DND-41 (cell line): ENCODE measurements around the gene PIGBOS1.
"Not testable (repeated sequence)": the region's sequence is repeated elsewhere in the genome, so short reads cannot be mapped to it uniquely, and the experiment has no call there.

ENCODE experiments used
- ATAC-seq: fragments of 200-7000 bp; cut with Tn5 transposase; 3 replicates; pipeline ENCODE4 v1.9.1; 2021; ENCODE audit warnings: low read depth; ENCODE audit not compliant: insufficient read depth
- DNase-seq: peaks from one replicate; pipeline ENCODE4 v3.0.0-alpha.2; 2020
- H2AFZ ChIP-seq: 2 replicates; pipeline ENCODE4 v1.6.0; 2012; ENCODE audit warnings: low read depth, low read length
- H3K27ac ChIP-seq: 2 replicates; pipeline ENCODE4 v1.5.1; 2012; ENCODE audit warnings: low read length, inconsistent platforms
- H3K27me3 ChIP-seq: fragments of 200-600 bp; sonication (generic); 2 replicates; pipeline ENCODE4 v1.6.0; 2012; ENCODE audit warnings: low read length, mild to moderate bottlenecking, inconsistent platforms; ENCODE audit not compliant: insufficient read depth, poor library complexity
- H3K36me3 ChIP-seq: 2 replicates; pipeline ENCODE4 v1.5.1; 2012; ENCODE audit warnings: low read length, inconsistent platforms; ENCODE audit not compliant: insufficient read depth
- H3K4me1 ChIP-seq: 2 replicates; pipeline ENCODE4 v1.5.1; 2012; ENCODE audit warnings: mild to moderate bottlenecking, low read length; ENCODE audit not compliant: insufficient read depth
- H3K4me2 ChIP-seq: 2 replicates; pipeline ENCODE4 v1.6.0; 2012; ENCODE audit warnings: mild to moderate bottlenecking, moderate library complexity, low read length, inconsistent platforms; ENCODE audit not compliant: insufficient read depth
- H3K4me3 ChIP-seq, 2 experiments: fragments of 200-600 bp in 1 of 2; shearing (Covaris generic) in 1 of 2; 2 replicates each; pipeline ENCODE4 v1.5.1; 2012 to 2016; ENCODE audit warnings: inconsistent platforms in 2 of 2, low read length in 2 of 2, mild to moderate bottlenecking in 2 of 2, low read depth in 1 of 2, moderate library complexity in 1 of 2
- H3K79me2 ChIP-seq: 2 replicates; pipeline ENCODE4 v1.6.0; 2012; ENCODE audit warnings: low read length, inconsistent platforms; ENCODE audit not compliant: insufficient read depth
- H3K9ac ChIP-seq: 2 replicates; pipeline ENCODE4 v1.6.0; 2012; ENCODE audit warnings: low read depth, mild to moderate bottlenecking, inconsistent platforms, low read length, moderate library complexity
- H3K9me3 ChIP-seq: 2 replicates; pipeline ENCODE4 v1.5.1; 2012; ENCODE audit warnings: low read length, moderate library complexity, mild to moderate bottlenecking, inconsistent platforms; ENCODE audit not compliant: insufficient read depth, severe bottlenecking
- H4K20me1 ChIP-seq: 2 replicates; pipeline ENCODE4 v1.6.0; 2012; ENCODE audit warnings: low read length; ENCODE audit not compliant: insufficient read depth
- EZH2 ChIP-seq: IDR thresholded peaks from 3 replicates; pipeline ENCODE4 v1.6.1; 2012; ENCODE audit warnings: borderline replicate concordance, low read depth, mild to moderate bottlenecking, moderate library complexity, low read length, inconsistent platforms; ENCODE audit not compliant: severe bottlenecking
- TF ChIP-seq, protein P1 (sequence below): IDR thresholded peaks from 2 replicates; pipeline ENCODE4 v1.5.1; 2012; ENCODE audit warnings: borderline replicate concordance, low read length, moderate library complexity, mild to moderate bottlenecking; ENCODE audit not compliant: poor library complexity, severe bottlenecking; ENCODE audit errors: extremely low read depth

The PIGBOS1 gene

DNA sequence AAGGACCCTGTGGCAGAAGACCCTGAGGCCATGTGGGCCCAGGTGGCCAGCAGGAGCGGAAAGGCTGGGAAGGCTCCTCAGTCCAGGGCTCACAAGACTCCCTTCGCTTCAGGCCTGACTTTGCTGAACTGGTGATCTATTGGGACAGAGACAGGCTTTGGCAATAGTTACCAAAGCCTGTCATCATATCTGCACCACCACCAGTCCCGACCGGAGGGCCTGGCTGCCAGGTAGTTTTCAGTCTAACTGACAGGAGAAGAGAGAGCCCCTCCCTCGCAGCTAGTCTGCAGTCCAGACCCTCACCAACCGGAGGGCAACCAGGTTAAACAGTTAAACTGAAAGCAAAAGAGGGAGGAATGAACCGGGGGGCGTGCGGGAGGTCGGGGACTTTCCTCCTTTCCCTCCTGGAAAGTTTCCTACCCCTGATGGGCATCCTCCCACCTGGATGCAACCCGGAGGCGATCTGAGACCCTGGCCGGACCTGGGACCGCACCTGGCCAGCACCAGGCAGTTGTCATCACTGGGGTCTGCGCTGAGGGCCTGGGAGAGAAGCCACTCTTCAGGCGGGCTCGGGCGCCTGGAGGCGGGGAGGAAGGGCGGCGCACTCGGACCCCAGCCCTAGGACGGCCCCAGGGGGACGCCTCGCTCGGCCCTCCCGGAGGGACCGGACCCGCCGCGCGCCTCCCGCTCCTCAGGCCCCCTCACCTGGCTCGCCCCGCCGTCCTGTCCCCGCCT is 29.7 kb downstream of the PIGBOS1 start:
- H4K20me1 ChIP-seq: no peaks in the 10 kb centered on the region
- TF ChIP-seq EZH2: no peak
- TF ChIP-seq, protein P1, sequence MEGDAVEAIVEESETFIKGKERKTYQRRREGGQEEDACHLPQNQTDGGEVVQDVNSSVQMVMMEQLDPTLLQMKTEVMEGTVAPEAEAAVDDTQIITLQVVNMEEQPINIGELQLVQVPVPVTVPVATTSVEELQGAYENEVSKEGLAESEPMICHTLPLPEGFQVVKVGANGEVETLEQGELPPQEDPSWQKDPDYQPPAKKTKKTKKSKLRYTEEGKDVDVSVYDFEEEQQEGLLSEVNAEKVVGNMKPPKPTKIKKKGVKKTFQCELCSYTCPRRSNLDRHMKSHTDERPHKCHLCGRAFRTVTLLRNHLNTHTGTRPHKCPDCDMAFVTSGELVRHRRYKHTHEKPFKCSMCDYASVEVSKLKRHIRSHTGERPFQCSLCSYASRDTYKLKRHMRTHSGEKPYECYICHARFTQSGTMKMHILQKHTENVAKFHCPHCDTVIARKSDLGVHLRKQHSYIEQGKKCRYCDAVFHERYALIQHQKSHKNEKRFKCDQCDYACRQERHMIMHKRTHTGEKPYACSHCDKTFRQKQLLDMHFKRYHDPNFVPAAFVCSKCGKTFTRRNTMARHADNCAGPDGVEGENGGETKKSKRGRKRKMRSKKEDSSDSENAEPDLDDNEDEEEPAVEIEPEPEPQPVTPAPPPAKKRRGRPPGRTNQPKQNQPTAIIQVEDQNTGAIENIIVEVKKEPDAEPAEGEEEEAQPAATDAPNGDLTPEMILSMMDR: no peak
- peak; percentile 41; the same call in 2 of the 3 replicates for ATAC-seq
- peaks cover 16% of the 10 kb centered on the region for H3K4me1 ChIP-seq
- peak overlapping the region; percentile 88 to 95; a peak in 3 of 4 replicates for H3K4me3 ChIP-seq
- peak overlapping the region; percentile 96 for H3K4me2 ChIP-seq
- H3K27me3 ChIP-seq: no peaks in the 10 kb centered on the region
- peak overlapping the region; percentile 74 for H3K9ac ChIP-seq
- no peaks in the 10 kb centered on the region for H3K36me3 ChIP-seq
- H2AFZ ChIP-seq: peak overlapping the region; percentile 98
- peak; percentile 9 for DNase-seq
- H3K27ac ChIP-seq: peak overlapping the region; percentile 60
- H3K9me3 ChIP-seq: no peaks in the 10 kb centered on the region
- H3K79me2 ChIP-seq: no peaks in the 10 kb centered on the region

DNA sequence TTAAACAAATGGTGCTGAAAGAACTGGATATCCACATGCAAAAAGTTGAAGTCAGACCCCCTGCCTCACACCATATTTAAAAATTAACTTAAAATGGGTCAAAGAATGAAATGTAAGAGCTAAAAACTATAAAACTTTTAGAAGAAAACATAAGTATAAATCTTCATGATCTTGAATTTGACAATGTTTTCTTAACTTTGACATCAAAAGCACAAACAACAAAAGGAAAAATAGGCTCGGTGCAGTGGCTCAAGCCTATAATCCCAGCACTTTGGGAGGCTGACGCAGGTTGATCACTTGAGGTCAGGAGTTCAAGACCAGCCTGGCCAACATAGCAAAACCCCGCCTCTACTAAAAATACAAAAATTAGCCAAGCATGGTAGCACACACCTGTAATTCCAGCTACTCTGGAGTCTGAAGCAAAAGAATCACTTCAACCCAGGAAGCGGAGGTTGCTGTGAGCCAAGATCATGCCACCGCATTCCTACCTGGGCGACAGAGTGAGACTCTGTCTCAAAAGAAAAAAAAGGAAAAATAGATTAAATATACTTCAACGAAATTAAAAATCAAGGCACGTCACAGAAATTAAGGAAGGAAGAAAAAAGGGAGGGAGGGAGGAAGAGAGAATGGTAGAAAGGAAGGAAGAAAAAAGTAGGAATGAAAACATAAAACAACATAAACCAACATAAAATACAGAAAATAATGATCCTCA is 30.8 kb downstream of the PIGBOS1 start:
- Histone ChIP-seq H3K9ac (no peak overlapping the region), H3K4me1 (peaks cover 16% of the 10 kb centered on the region), H3K79me2 (no peaks in the 10 kb centered on the region), H4K20me1 (no peaks in the 10 kb centered on the region), H3K9me3 (no peaks in the 10 kb centered on the region), H3K27me3 (no peaks in the 10 kb centered on the region), H3K4me3 (no peak overlapping the region), H3K4me2 (peak overlapping the region; percentile 96), H2AFZ (no peak overlapping the region), H3K27ac (no peak overlapping the region), H3K36me3 (no peaks in the 10 kb centered on the region)
- ATAC-seq (no peak), DNase-seq (no peak)
- TF ChIP-seq, protein P1: no peak

DNA sequence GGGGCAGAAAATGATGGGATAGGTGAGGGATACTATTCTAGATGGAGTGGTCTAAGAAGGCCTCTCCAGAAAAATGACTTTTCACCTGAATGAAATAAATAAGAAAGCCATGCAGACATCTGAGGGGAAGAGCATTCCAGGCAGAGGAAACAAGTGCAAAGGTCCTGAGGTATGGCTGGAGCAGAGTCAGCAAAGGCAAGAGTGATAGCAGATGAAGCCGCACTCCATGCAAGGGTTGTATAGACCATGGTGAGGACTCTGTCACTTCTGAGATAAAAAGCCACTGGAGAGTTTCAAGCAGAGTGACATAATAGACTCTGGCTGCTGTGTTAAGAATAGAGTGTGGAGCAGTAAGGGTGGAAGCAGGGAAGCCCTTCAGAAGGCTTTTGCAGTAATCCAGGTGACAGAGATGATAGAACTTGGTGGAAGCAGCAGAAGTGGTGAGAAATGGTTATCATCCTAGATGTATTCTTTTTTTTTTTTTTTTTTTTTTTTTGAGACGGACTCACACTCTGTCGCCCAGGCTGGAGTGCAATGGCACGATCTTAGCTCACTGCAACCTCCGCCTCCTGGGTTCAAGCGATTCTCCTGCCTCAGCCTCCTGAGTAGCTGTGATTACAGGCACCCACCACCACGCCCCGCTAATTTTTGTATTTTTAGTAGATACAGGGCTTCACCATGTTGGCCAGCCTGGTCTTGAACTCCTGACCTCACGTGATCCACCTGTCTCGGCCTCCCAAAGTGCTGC is 32.3 kb downstream of the PIGBOS1 start:
- H3K4me2 ChIP-seq, ATAC-seq, H3K9me3 ChIP-seq, H3K36me3 ChIP-seq, H3K79me2 ChIP-seq, H4K20me1 ChIP-seq, H2AFZ ChIP-seq, H3K27ac ChIP-seq, DNase-seq, H3K27me3 ChIP-seq, H3K9ac ChIP-seq, H3K4me3 ChIP-seq: not testable (repeated sequence)
- peaks cover 16% of the 10 kb centered on the region for H3K4me1 ChIP-seq

DNA sequence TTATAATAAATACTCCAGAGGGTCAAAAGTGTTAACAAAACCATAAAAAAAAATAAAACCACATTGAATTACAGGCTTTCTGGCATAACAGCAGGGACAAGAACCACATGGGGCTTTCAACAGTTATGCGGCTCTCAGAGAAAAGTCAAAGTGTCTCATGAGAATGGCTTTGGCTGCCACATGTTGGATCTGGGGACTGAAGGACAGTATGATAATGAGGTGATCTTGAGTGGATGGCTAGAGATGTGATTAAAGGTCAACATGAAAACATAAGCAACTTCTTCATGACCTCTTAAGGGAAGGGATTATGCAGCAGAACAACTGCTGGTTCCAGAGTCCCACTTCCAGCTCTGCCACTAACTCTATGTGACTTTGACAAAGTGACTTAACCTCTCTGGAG is 34.5 kb downstream of the PIGBOS1 start:
- no peak for DNase-seq
- Histone ChIP-seq H3K4me2 (no peak overlapping the region), H3K27me3 (no peaks in the 10 kb centered on the region), H3K36me3 (no peaks in the 10 kb centered on the region), H3K9ac (no peak overlapping the region), H3K4me3 (no peak overlapping the region), H4K20me1 (no peaks in the 10 kb centered on the region), H3K27ac (no peak overlapping the region), H3K4me1 (peaks cover 12% of the 10 kb centered on the region), H3K79me2 (no peaks in the 10 kb centered on the region), H3K9me3 (no peaks in the 10 kb centered on the region), H2AFZ (no peak overlapping the region)
- TF ChIP-seq EZH2: no peak
- TF ChIP-seq, protein P1: no peak
- ATAC-seq: no peak
